BLaER1 (cell line): ENCODE measurements around the gene CEP120.

Experiments used
- H3K27ac ChIP-seq: shearing (Covaris generic); formaldehyde crosslinking; 2 replicates; pipeline ENCODE4 v1.8.1; 2022
- H3K27me3 ChIP-seq: shearing (Covaris generic); formaldehyde crosslinking; 2 replicates; pipeline ENCODE4 v1.8.1; 2022
- H3K36me3 ChIP-seq: shearing (Covaris generic); formaldehyde crosslinking; 2 replicates; pipeline ENCODE4 v1.8.1; 2022
- H3K4me1 ChIP-seq: shearing (Covaris generic); formaldehyde crosslinking; 2 replicates; pipeline ENCODE4 v1.8.1; 2022
- H3K4me2 ChIP-seq: shearing (Covaris generic); formaldehyde crosslinking; 2 replicates; pipeline ENCODE4 v1.8.1; 2022
- H3K4me3 ChIP-seq: shearing (Covaris generic); formaldehyde crosslinking; 2 replicates; pipeline ENCODE4 v1.8.1; 2022
- H3K9ac ChIP-seq: shearing (Covaris generic); formaldehyde crosslinking; 2 replicates; pipeline ENCODE4 v1.8.1; 2022
- H3K9me3 ChIP-seq: shearing (Covaris generic); formaldehyde crosslinking; 2 replicates; pipeline ENCODE4 v1.8.1; 2022
- H4K20me1 ChIP-seq: shearing (Covaris generic); formaldehyde crosslinking; 2 replicates; pipeline ENCODE4 v1.8.1; 2022
- Cebpa-rat ChIP-seq: shearing (Covaris generic); IDR thresholded peaks from 2 replicates; pipeline ENCODE4 v1.8.1; 2022

CEP120 gene

DNA sequence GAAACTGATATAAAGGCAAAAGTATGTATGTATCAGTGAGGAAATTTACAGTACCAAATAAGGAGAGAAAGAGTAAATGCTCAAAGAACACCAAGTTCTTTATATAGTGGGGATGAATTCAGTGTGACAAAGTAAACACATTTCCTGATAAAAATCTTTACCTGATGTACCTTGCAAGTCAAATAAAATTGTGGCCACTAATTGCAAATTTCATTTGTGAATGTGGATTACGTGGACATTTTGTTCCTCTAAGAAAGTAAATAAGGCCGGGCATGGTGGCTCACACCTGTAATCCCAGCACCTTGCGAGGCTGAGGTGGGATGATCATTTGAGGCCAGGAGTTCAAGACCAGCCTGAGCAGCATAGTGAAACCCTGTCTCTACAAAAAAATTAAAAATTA lies 25.7 kb downstream of the CEP120 start:
- no peaks in the 10 kb centered on the region for H3K27me3 ChIP-seq
- H3K4me2 ChIP-seq = no peak overlapping the region
- H3K9ac ChIP-seq = no peak overlapping the region
- H4K20me1 ChIP-seq = no peaks in the 10 kb centered on the region
- H3K36me3 ChIP-seq = peaks cover 64% of the 10 kb centered on the region
- H3K9me3 ChIP-seq = no peaks in the 10 kb centered on the region
- H3K27ac ChIP-seq = no peak overlapping the region
- no peak overlapping the region for H3K4me3 ChIP-seq
- no peak for TF ChIP-seq Cebpa-rat
- peaks cover 9% of the 10 kb centered on the region; the same call in 1 of the 2 replicates for H3K4me1 ChIP-seq

DNA sequence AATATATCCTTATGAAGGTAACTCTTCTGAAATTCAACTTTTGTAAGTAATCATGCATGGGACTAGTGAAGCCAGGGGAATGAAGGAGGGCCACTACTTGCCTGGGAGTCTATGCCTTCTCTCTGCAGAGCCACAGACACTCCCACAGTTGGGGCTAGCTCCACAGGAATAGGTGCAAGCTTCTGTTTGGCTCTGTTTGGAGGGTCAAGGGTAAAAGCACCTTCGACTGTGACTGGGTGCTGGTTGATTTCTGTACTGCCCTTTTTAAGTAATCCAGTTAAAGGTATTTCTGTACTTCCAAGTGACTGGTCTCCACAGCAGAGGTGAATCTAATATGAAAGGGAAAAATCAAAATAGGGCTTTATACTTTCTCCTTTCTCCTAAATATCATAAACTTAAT lies 32.2 kb downstream of the CEP120 start:
- Histone ChIP-seq H3K4me1 (no peaks in the 10 kb centered on the region), H3K36me3 (peaks cover 62% of the 10 kb centered on the region), H3K27ac (no peak overlapping the region), H3K27me3 (no peaks in the 10 kb centered on the region), H4K20me1 (no peaks in the 10 kb centered on the region), H3K9ac (no peak overlapping the region), H3K4me2 (no peak overlapping the region), H3K9me3 (no peaks in the 10 kb centered on the region), H3K4me3 (no peak overlapping the region)
- no peak for TF ChIP-seq Cebpa-rat

DNA sequence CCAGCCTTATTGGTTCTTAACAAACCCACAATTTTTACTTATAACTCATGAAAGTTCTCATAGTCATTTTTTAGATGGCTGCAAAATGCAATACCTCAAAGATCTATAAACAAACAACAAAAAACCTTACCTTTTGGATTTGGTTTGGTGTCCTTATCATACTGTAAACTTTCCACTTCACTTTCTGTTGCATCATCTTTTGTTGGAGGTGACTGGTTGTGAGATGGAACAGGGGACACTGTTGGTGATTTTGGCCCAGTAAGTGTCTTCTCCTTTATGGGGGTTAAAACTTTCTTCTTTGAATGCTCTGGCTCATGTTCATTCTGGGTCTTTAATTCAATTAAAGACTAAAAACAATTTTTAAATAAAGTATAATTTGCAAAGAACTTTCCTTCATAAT lies 33.4 kb downstream of the CEP120 start:
- no peaks in the 10 kb centered on the region for H3K4me1 ChIP-seq
- no peaks in the 10 kb centered on the region for H3K27me3 ChIP-seq
- no peaks in the 10 kb centered on the region for H4K20me1 ChIP-seq
- H3K36me3 ChIP-seq = peaks cover 62% of the 10 kb centered on the region
- H3K4me2 ChIP-seq = no peak overlapping the region
- H3K4me3 ChIP-seq = no peak overlapping the region
- no peaks in the 10 kb centered on the region for H3K9me3 ChIP-seq
- H3K9ac ChIP-seq = no peak overlapping the region
- TF ChIP-seq Cebpa-rat = no peak
- H3K27ac ChIP-seq = no peak overlapping the region

DNA sequence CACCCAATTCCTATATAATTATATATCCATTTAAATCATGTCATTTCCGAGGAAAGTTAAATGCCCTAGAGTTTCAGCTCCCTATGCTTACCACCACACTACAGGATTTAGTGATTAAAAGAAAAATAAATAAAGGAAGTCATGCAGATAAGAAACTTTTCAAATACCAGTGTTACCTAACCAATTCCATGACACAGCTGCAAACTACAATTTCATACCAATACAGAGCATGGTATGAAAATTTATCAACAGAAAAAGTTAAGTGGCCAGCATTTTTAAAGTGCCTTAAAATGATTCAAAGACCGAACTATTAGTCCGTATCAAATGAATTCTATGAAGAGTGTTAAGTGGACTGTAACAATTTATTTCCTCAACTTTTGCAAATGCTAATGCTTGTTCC lies 35.9 kb downstream of the CEP120 start:
- no peak overlapping the region for H3K4me2 ChIP-seq
- peaks cover 55% of the 10 kb centered on the region for H3K36me3 ChIP-seq
- H3K27ac ChIP-seq = no peak overlapping the region
- no peaks in the 10 kb centered on the region for H3K4me1 ChIP-seq
- H3K9me3 ChIP-seq = no peaks in the 10 kb centered on the region
- H3K4me3 ChIP-seq = no peak overlapping the region
- H3K9ac ChIP-seq = no peak overlapping the region
- no peak for TF ChIP-seq Cebpa-rat
- no peaks in the 10 kb centered on the region for H4K20me1 ChIP-seq
- H3K27me3 ChIP-seq = no peaks in the 10 kb centered on the region

DNA sequence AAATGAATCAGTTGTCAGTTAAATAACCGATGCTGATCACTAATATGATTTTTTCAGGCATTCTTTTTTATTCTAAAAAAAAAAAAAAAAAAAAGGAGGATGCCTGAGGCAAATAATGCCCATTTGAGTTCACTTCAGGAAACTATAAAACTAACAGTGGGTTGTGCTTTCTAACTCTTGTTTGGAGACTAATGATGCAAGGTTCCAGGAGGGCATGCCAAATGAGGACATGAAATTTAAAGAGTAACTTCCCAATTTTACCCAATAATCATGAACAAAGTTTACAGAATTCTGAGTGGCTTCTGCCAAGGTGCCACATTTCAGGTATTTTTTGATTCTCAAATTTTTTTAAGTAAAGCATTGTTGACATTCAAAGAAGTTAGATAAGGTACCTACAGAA lies 41.0 kb downstream of the CEP120 start:
- no peaks in the 10 kb centered on the region for H3K9me3 ChIP-seq

DNA sequence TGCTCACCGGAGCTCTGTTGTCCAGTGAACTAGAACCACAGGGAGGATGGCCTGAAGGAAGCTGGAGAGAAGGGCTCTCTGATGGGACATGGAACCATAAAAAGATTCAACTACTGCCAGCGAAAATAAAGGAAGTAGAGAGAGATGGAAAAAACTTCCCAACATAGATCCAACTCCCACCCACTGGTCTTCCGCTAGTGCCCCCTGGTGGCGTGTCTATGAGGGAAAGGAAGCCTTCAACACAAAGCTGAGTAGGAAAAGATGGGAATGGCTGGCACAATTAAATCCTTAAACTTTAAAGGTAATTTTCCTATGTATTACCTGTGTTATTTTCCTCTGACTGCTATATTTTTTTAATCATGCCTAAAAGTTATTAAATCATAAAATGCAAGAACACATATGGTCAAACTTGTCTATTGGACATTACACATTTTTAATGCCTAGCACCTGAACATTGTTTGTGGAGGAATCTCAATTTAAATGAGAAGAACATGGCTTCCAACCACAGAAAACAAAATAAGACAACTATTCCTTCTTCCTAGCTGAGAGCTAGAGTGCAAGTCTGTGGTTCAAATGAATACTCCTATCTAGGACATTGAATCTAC lies 51.5 kb downstream of the CEP120 start:
- Histone ChIP-seq H3K9ac (no peak overlapping the region), H3K9me3 (no peaks in the 10 kb centered on the region), H3K4me3 (no peak overlapping the region), H3K27me3 (no peaks in the 10 kb centered on the region), H3K27ac (no peak overlapping the region), H3K4me1 (no peaks in the 10 kb centered on the region), H4K20me1 (no peaks in the 10 kb centered on the region), H3K4me2 (no peak overlapping the region), H3K36me3 (peaks cover 61% of the 10 kb centered on the region)
- TF ChIP-seq Cebpa-rat = no peak

More for the DNA sequence above, 41.0 kb downstream of the CEP120 start:
- H3K4me3 ChIP-seq = no peak overlapping the region
- no peak overlapping the region for H3K9ac ChIP-seq
- no peaks in the 10 kb centered on the region for H4K20me1 ChIP-seq
- TF ChIP-seq Cebpa-rat = no peak
- H3K4me1 ChIP-seq = no peaks in the 10 kb centered on the region
- no peak overlapping the region for H3K4me2 ChIP-seq
- no peak overlapping the region for H3K27ac ChIP-seq
- H3K36me3 ChIP-seq = peaks cover 66% of the 10 kb centered on the region
- H3K27me3 ChIP-seq = no peaks in the 10 kb centered on the region

DNA sequence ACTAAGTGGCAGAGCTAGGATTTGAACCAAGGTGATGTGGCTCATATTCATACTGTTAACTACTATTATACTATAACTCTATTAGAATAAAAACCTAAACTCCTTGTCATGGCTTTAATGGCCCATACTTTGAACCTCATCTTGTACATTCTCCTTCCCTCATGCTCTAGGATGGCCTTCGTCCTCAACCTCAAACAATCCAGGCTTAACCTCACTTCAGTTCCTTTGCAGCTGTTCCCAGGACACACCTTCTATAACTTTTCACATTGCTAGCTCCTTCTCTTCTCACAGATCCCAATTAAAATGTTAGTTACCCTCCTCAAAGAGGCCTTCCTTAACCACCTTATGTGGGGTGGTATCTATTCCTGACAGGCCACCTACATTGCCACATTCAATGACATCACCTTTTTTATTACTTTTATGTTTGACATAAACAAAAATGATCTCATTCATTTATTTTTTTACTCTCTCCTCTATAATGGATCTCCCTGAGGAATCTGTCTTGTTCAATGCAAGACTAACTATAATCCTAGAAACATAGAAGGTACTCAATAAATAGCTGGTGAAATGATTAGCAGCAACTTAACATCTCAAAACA lies 53.7 kb downstream of the CEP120 start:
- Histone ChIP-seq H3K36me3 (peaks cover 43% of the 10 kb centered on the region), H3K4me1 (no peaks in the 10 kb centered on the region), H3K4me3 (no peak overlapping the region), H3K27ac (no peak overlapping the region), H3K9me3 (no peaks in the 10 kb centered on the region), H3K27me3 (no peaks in the 10 kb centered on the region), H3K4me2 (no peak overlapping the region), H3K9ac (no peak overlapping the region), H4K20me1 (no peaks in the 10 kb centered on the region)
- no peak for TF ChIP-seq Cebpa-rat

DNA sequence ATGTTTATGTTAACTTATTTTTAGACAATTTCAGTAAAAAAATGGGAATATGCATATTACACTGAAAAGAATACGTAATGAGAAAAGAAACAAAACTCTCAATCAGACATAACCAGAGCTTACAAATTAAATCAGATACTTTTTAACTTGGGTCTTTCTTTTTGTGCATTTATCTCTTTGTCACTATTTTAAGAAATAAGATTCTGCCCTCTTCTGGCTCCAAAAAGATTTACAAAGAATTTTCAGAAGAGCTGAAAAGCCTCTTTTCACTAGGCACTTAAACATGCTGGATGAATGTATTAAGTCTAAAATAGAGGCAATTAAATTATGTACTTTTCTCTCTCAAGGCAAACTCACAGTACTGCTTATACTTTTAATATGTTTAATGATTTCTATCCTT lies 55.5 kb downstream of the CEP120 start:
- Histone ChIP-seq H3K9ac (no peak overlapping the region), H3K36me3 (peaks cover 38% of the 10 kb centered on the region), H3K27ac (no peak overlapping the region), H3K4me3 (no peak overlapping the region), H4K20me1 (no peaks in the 10 kb centered on the region), H3K27me3 (no peaks in the 10 kb centered on the region), H3K9me3 (no peaks in the 10 kb centered on the region), H3K4me2 (no peak overlapping the region), H3K4me1 (no peaks in the 10 kb centered on the region)
- no peak for TF ChIP-seq Cebpa-rat

DNA sequence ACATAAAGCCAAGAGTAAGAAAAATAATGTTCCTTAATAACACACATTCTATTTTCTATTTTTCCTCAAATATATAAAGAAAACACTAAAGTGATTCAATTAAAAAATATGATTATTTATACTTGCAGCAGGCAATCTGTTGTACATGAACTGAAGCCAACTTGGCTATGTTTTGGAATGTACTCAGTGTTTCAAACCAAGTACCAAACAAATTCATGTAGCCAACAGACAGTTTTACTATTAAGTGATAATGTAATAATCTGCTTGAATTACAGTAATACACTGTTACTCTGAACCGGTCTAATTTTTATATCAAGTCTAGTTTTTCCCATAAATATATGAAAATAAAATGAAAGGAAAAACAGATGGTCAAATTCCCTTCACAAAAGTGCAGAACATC lies 58.0 kb downstream of the CEP120 start:
- no peaks in the 10 kb centered on the region for H3K27me3 ChIP-seq
- TF ChIP-seq Cebpa-rat = no peak
- H3K9me3 ChIP-seq = no peaks in the 10 kb centered on the region
- H3K4me3 ChIP-seq = no peak overlapping the region
- no peak overlapping the region for H3K4me2 ChIP-seq
- peaks cover 34% of the 10 kb centered on the region for H3K36me3 ChIP-seq
- no peaks in the 10 kb centered on the region for H4K20me1 ChIP-seq
- no peak overlapping the region for H3K9ac ChIP-seq
- no peak overlapping the region for H3K27ac ChIP-seq
- 0 out of 2 replicates have a peak, but pooled peaks cover under 1% of the 10 kb centered on the region for H3K4me1 ChIP-seq

DNA sequence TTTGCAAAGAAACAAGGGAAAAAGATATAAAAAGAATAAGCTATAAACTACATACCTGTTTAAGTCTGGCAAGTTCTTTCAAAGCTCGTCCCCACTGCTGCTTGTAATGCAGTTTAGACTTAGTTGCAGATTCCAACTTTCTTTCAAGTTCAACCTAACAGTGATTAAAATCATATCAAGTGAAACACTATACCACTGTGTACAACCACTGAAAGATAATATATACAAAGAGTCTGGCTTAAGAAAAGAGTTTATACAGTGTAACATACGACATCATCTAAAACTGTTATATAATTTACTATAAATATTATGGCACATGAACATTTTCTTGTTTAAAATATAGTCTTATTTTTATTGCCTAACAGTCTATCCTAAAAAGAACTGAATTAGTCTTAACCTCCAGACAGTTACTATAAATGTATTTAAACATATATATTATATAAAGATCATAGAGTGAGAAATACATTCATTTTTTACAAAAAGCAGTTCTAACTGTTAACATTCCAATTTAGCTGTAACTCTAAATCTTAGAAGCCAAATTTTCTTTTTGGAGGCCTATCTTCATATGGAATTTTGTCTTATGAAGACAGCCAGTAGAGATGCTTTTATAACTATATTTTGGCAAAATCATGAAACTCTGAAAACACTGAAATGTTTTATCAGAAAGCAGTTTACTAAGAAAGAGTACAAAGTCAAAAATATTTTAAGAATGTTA lies 58.6 kb downstream of the CEP120 start:
- H3K4me1 ChIP-seq = peaks cover 6% of the 10 kb centered on the region; the same call in 1 of the 2 replicates
- TF ChIP-seq Cebpa-rat = no peak
- H3K27ac ChIP-seq = no peak overlapping the region
- H3K36me3 ChIP-seq = peaks cover 33% of the 10 kb centered on the region
- no peak overlapping the region for H3K4me2 ChIP-seq
- H3K4me3 ChIP-seq = no peak overlapping the region
- no peaks in the 10 kb centered on the region for H4K20me1 ChIP-seq
- H3K9ac ChIP-seq = no peak overlapping the region
- no peaks in the 10 kb centered on the region for H3K9me3 ChIP-seq
- H3K27me3 ChIP-seq = no peaks in the 10 kb centered on the region
